K562 (cell line): ENCODE results near the gene PIGB. TPM values are rescaled to one million over a fixed set of nuclear protein-coding genes. Genes with fewer than 3 reads are reported as not detected.
A peak's percentile ranks its signal among the peaks of the same experiment; 100 is the strongest.

ENCODE experiments used
- ATF6 ChIP-seq: sonication (generic); formaldehyde crosslinking; IDR thresholded peaks from 2 replicates; pipeline ENCODE4 v1.4.0; 2020; ENCODE audit warnings: mild to moderate bottlenecking, missing genetic modification reagents
- CHD1 ChIP-seq: fragments of 200-600 bp; sonication (generic); IDR thresholded peaks from one replicate; pipeline ENCODE4 v1.6.1; 2012; ENCODE audit warnings: mild to moderate bottlenecking, moderate library complexity, low read length, inconsistent platforms
- ERF ChIP-seq: fragments of 450-650 bp; formaldehyde crosslinking; IDR thresholded peaks from 2 replicates; pipeline ENCODE4 v1.4.0; 2020; ENCODE audit warnings: mild to moderate bottlenecking, mixed read lengths
- ESRRA ChIP-seq: fragments of 450-650 bp; IDR thresholded peaks from 2 replicates; pipeline ENCODE4 v1.6.1; 2014; ENCODE audit warnings: low read depth, mild to moderate bottlenecking, moderate library complexity, borderline replicate concordance
- FOSL1 ChIP-seq: fragments of 200-800 bp; sonication (Bioruptor generic); conservative IDR thresholded peaks from 2 replicates; pipeline ENCODE4 v1.6.1; 2016; ENCODE audit warnings: missing genetic modification characterization, missing compliant biosample characterization
- HSF4 ChIP-seq: fragments of 250-450 bp; sonication (Bioruptor Pico); IDR thresholded peaks from 2 replicates; pipeline ENCODE4 v2.1.2; 2022; ENCODE audit warnings: mild to moderate bottlenecking, moderate library complexity, borderline replicate concordance
- ILK ChIP-seq: fragments of 450-650 bp; IDR thresholded peaks from 2 replicates; pipeline ENCODE4 v1.6.1; 2016; ENCODE audit warnings: missing genetic modification characterization, low read depth, mild to moderate bottlenecking, missing compliant biosample characterization, moderate library complexity, borderline replicate concordance
- NCOR1 ChIP-seq: fragments of 450-650 bp; IDR thresholded peaks from 2 replicates; pipeline ENCODE4 v1.6.1; 2016; ENCODE audit warnings: mild to moderate bottlenecking, moderate library complexity
- POLR2H ChIP-seq: IDR thresholded peaks from 2 replicates; pipeline ENCODE4 v1.6.1; 2016; ENCODE audit warnings: missing genetic modification characterization, low read depth, mild to moderate bottlenecking, control low read depth, missing compliant biosample characterization, moderate library complexity
- PPARD ChIP-seq: fragments of 250-450 bp; sonication (Bioruptor Pico); IDR thresholded peaks from 2 replicates; pipeline ENCODE4 v1.8.0; 2022; ENCODE audit warnings: inconsistent platforms, mild to moderate bottlenecking, moderate library complexity
- SP2 ChIP-seq: IDR thresholded peaks from 2 replicates; pipeline ENCODE4 v1.6.1; 2011; ENCODE audit warnings: mild to moderate bottlenecking, low read depth, low read length, moderate library complexity; ENCODE audit not compliant: poor library complexity, severe bottlenecking; ENCODE audit errors: extremely low read depth
- SRF ChIP-seq, 2 experiments: fragments of 250-450, 450-650 bp in 1 of 2; sonication (Bioruptor Pico) in 1 of 2; sonication (generic) in 1 of 2; formaldehyde crosslinking; IDR thresholded peaks; 2 replicates each; pipeline versions ENCODE4 v1.5.0 to v1.5.1; 2020 to 2022; ENCODE audit warnings: mild to moderate bottlenecking in 1 of 2, missing genetic modification reagents in 1 of 2
- SRSF3 ChIP-seq: fragments of 200-400 bp; formaldehyde crosslinking; IDR thresholded peaks from 2 replicates; pipeline ENCODE4 v1.6.1; 2016; ENCODE audit warnings: mild to moderate bottlenecking, low read length, moderate library complexity; ENCODE audit not compliant: insufficient read depth
- TSHZ1 ChIP-seq: fragments of 250-450 bp; sonication (Bioruptor Pico); IDR thresholded peaks from 2 replicates; pipeline ENCODE4 v1.4.0; 2020; ENCODE audit warnings: mild to moderate bottlenecking, moderate library complexity
- ZBTB2 ChIP-seq: fragments of 450-650 bp; IDR thresholded peaks from 2 replicates; pipeline ENCODE4 v1.6.1; 2016; ENCODE audit warnings: antibody characterized with exemption
- ZFPM2 ChIP-seq: fragments of 250-450 bp; sonication (Bioruptor Pico); IDR thresholded peaks from 2 replicates; pipeline ENCODE4 v1.5.1; 2022; ENCODE audit warnings: mild to moderate bottlenecking
- ZNF175 ChIP-seq: fragments of 200-800 bp; sonication (Bioruptor generic); IDR thresholded peaks from 2 replicates; pipeline ENCODE4 v1.6.1; 2016; ENCODE audit warnings: low read depth, mild to moderate bottlenecking, missing genetic modification characterization, missing compliant biosample characterization
- ZNF511 ChIP-seq: sonication (generic); formaldehyde crosslinking; IDR thresholded peaks from 2 replicates; pipeline ENCODE4 v1.8.0; 2022; ENCODE audit warnings: mild to moderate bottlenecking, missing genetic modification reagents
- polyA plus RNA-seq, 8 experiments: library from polyadenylated mRNA; depleted of rRNA in 4 of 8; stranded (reverse) in 5 of 8; unstranded in 3 of 8; fragments of >200 nt; fragmentation: Nextera tagmentation in 2 of 8; fragmentation: Illumina TruSeq in 1 of 8; extraction: Ambion mirVana in 2 of 8; extraction: Trizol in 1 of 8; gene quantifications; 2 replicates each; pipeline versions ENCODE4 v1.2.1 to v1.2.3, GENCODE V29; 2011 to 2014; ENCODE audit warnings: inconsistent platforms in 1 of 8, missing spikeins in 1 of 8
- total RNA-seq, 7 experiments: library from RNA; depleted of rRNA in 6 of 7; stranded (reverse); fragments of >200 nt in 6 of 7; fragmentation: Illumina TruSeq in 2 of 7; extraction: Trizol in 2 of 7; gene quantifications; 2 replicates each; pipeline versions ENCODE4 v1.2.1 to v1.2.3, GENCODE V29; 2011 to 2021; ENCODE audit warnings: low replicate concordance in 1 of 7

The PIGB gene
- total and polyA plus RNA-seq, 9 of the 15 experiments (the other 6 are each of a cell fraction or from before 2014, with no cell fraction given) = 9.9 to 32.3 (median 18.2) TPM

GRCh38 chr15:55403531-55403930 lies 84.5 kb downstream of the PIGB start (continued):
- TF ChIP-seq ATF6 (no peak), NCOR1 (peak; percentile 48), POLR2H (tag) (peak; percentile 87), HSF4 (CRISPR knock-in tag) (no peak), PPARD (no peak), SP2 (no peak), ZNF511 (no peak), ESRRA (peak; percentile 77; the same call in 1 of the 2 replicates), ILK (tag) (no peak), CHD1 (no peak), SRF (CRISPR knock-in tag; IDR thresholded peaks at IDR 0.05) (no peak), TSHZ1 (CRISPR knock-in tag) (no peak), ERF (CRISPR knock-in tag) (no peak), ZBTB2 (no peak), FOSL1 (peak; percentile 24; the same call in 1 of the 2 replicates), SRSF3 (no peak), ZFPM2 (CRISPR knock-in tag) (no peak), ZNF175 (CRISPR knock-in tag) (peak; percentile 20; the same call in 1 of the 2 replicates)
